ENCODE data around the gene VANGL2.

VANGL2 gene

DNA sequence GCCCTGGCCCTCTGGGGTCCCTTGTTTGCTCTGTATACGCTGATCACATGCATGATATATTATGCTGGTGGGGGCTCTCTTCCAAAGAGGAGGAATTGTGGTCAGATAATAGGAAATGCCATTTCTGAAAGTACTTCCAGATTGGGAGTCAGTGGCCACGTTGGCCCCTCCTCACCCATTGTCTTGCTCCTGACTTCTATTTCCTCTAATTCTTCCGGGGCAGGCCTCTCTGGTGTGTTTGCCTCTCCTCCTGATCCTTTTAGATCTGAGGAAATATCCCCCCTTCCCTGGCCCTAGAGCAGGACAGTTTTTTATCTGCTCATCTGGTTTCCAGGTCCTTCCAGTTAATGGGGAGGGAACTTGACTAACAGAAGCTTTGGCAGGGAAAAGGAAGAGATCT, 2.9 kb downstream of the VANGL2 start:
- no peak for DNase-seq

- DNase-seq: no peak
Measured at GRCh38 chr1:160404094-160404493, 3.7 kb downstream of the VANGL2 start.

- no peak for DNase-seq
Measured at GRCh38 chr1:160405331-160405877, 5.0 kb downstream of the VANGL2 start.

DNA sequence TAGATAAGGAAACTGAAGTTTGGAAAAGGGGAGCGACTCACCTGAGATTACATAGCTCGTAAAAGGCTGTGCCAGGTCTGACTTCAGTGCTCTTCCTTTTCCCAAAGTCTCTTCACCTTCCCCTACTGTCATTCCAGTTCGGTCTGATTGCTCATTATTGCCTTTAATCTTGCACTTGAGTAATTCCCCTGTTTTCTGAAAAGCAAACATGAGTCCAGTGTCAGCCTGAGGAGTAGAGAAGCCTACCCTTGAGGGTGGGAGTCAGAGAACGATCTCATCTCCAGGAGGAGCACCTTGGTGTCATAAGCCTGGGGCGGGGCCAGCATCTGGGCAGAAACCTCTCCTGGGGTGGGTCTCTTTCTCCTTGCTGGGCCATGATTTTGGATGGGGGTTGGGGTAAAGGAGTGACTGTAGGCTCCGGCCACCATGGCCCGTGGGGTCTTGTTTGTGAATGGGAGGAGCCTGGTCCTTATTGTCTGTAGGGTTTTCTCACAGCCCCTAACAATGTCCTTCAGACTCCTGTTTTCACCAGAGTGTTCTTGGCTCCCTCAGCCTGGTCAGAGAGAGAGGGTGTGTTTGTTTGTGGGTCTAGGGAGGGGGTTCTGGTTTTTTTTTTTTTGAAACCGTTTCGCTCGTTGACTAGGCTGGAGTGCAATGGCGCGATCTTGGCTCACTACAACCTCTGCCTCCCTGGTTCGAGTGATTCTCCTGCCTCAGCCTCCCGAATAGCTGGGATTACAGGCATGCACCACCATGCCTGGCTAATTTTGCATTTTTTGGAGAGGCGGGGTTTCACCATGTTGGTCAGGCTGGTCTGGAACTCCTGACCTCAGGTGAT, 6.0 kb downstream of the VANGL2 start:
- DNase-seq: no peak

- DNase-seq: no peak
Measured at GRCh38 chr1:160407839-160408801, 7.8 kb downstream of the VANGL2 start.

GRCh38 chr1:160408864-160409263, 8.5 kb downstream of the VANGL2 start:
- DNase-seq: no peak

- DNase-seq: no peak
Measured at GRCh38 chr1:160409486-160409885, 9.1 kb downstream of the VANGL2 start.

GRCh38 chr1:160410406-160411005, 10.1 kb downstream of the VANGL2 start:
- DNase-seq: peak; percentile 56

DNA sequence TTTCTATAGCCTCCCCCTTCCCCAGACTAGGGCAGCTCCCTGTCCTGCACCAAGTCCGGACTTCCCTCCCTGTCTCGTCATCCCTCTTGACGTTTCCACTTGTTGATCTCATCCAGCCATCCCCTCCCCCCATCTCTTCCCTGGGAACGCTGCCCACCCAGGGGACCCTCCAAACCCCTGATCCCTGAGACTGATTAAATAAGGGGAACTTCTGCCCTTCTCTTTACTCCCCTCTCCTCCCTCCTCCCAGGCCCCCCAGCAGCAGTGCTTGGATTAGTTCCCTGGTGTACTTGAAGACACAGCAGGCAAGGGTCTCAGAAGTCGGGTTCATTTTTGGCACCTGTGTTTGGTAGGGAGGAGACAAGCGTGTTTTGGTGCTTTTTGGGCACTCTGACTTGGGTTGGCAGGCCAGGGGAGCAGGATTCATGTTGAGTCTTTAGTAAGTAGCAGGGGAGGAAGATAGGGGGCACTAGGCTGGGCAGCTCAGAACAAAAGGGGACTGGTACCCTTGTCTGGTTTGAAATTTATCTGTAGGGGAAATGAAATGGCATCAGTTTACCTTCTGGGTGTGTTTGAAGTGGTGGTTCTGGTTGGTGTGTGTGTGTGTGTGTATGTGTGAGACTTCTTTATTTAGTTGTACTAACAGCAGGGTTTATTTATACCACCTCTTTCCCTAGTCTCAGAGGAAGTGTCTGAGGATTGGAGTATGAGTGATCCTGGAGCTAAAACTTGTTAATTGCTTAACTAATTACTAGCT, 11.1 kb downstream of the VANGL2 start:
- DNase-seq: no peak

- DNase-seq: no peak
Measured at GRCh38 chr1:160412028-160412362, 11.6 kb downstream of the VANGL2 start.

- DNase-seq: no peak
Measured at GRCh38 chr1:160413716-160414115, 13.4 kb downstream of the VANGL2 start.

DNA sequence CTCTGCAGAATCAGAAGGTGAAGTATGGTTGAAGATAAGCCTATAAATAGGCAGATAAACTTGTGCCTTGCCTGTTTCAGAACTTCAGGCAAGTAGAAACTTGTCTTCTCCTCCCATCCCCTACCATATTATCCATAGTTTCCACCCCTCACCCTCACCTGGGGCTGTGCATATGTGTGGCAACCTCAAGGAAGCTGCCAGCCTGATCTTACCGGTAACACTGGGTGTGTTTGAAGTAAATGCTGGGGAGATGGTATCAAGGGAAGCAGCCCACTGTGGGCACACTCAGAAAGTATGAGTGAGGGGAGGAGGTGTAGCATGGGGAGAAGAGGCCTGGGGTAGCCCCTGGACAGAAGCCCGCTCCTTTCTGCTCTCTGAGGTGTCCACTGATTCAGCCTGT, 14.5 kb downstream of the VANGL2 start:
- no peak for DNase-seq

DNA sequence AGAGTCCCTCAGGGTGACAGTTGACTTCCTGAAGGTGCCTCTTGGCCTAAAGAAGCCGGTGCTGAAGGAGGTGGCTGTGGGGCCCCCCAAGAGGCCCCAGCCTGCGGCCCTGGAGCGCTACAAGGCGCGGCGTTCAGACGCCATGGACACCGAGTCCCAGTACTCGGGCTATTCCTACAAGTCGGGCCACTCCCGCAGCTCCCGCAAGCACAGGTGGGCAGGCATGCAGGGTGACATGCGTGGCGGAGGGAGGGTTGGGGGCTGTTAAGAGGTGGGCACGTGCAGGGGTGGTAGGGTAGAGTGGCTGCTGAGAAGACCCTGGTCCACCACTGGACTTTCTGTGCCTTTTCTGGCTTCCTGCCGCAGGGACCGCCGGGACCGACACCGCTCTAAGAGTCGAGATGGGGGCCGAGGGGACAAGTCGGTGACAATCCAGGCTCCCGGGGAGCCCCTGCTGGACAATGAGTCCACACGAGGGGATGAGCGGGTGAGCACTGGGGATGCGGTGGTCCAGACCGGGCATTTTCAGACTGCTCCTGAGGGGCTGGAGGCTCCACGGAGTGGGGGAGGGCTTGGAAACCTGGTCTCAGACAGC, 15.4 kb downstream of the VANGL2 start:
- no peak for DNase-seq

GRCh38 chr1:160416369-160416768, 16.0 kb downstream of the VANGL2 start:
- no peak for DNase-seq

DNA sequence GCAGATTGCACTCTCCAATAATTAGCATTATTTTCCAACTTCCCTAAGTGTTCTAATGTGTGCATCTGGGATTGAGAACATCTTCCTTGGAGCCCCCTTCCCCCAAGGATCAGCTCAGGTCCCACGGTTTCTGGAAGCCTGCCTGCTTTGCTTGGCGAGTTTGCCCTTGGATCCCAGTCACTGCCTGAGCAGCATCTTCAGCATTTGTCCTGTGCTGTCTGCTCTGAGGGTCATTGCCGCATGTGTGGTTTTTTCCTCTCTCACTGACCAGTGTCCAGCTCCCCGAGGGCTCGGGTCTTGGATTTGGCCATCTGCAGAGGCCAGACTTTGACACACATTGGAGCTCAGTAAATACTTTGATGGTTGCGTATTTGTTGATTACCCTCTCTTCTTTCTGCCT, 18.1 kb downstream of the VANGL2 start:
- no peak for DNase-seq

DNA sequence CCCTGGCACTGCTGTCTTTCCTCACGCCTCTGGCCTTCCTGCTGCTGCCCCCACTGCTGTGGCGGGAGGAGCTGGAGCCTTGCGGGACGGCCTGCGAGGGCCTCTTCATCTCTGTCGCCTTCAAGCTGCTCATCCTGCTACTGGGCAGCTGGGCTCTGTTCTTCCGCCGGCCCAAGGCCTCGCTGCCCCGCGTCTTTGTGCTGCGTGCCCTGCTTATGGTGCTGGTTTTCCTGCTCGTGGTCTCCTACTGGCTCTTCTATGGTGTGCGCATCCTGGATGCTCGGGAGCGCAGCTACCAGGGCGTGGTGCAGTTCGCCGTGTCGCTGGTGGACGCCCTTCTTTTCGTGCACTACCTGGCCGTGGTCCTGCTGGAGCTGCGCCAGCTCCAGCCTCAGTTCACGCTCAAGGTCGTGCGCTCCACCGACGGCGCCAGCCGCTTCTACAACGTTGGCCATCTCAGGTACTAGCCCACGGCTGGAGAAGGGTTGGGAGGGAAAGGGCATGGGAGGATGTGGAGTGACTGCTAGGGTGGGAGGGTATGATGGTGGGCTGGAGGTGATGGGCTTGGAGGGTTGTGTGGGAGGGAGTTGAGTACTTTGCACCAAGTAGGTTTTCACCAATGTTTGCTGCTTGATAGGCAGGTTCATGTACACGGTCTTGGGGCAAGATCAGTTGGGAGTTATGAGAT, 18.9 kb downstream of the VANGL2 start:
- DNase-seq: no peak

DNA sequence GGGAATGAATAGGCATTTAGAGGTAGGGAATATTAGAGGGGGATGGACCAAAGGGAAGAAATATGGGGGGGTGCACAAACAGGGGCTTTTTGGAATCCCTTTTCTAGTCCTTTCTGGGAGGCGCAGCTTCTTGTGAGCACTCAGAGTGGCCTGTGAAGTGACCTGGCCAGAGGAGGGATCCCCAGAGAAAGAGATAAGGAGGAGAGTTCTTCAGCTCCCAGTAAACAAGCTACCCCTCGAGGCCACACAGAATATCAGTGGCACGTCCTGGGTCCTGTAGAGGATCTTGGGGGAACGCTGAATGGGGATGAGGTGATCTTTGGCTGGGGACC, 19.4 kb downstream of the VANGL2 start:
- no peak for DNase-seq

DNA sequence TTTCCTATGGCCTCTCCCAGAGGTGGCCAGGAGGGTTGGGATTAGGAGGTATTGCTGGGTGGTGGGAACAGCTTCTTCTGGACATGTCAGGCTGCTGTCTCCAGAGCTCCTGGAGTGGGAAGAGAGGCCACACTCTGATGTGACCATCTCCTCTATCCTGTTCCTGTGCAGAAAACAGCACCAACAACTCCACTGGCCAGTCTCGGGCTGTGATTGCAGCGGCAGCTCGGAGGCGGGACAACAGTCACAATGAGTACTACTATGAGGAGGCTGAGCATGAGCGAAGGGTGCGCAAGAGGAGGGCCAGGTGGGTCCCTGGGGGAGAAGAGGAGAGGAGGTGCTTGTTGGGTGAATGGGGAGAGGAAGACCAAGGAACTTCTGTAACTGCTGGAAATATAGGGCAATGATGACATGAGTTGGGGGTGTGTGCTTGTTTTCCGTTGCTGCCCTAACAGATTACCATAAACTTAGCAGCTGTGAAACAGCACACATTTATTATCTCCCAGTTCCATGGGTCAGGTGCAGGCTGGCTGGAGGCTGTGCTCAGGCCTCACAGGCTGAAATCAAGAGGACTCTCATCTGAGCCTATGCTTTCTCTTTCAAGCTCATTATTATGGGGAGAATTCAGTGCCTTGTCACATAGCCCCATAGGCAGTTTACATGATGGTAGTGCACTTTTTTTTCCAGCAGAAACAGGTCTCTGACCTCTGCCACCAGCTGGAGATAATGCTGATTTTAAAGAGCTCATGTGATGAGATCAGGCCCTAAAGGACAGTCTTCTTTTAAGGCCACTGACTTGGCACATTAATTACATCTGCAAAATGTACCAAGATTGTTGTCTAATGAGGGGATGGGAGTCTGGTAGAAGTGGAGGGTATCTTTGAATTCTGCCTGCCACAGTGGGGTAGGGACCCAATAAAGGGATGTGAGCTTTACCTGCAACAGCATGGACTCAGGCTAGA, 20.8 kb downstream of the VANGL2 start:
- DNase-seq: no peak

- no peak for DNase-seq
Measured at GRCh38 chr1:160421881-160422280, 21.5 kb downstream of the VANGL2 start.

GRCh38 chr1:160423966-160424365, 23.6 kb downstream of the VANGL2 start:
- no peak for DNase-seq

Data from right kidney (tissue), 1 donor.